ENCODE results near the gene FAM124B.

The FAM124B gene

GRCh38 chr2:224401641-224402342, at the start of gene FAM124B:
FAM124B (minus strand) TSS chr2:224402107; CDS start chr2:224401768, 339 bp downstream.
- TF ChIP-seq, protein P1, sequence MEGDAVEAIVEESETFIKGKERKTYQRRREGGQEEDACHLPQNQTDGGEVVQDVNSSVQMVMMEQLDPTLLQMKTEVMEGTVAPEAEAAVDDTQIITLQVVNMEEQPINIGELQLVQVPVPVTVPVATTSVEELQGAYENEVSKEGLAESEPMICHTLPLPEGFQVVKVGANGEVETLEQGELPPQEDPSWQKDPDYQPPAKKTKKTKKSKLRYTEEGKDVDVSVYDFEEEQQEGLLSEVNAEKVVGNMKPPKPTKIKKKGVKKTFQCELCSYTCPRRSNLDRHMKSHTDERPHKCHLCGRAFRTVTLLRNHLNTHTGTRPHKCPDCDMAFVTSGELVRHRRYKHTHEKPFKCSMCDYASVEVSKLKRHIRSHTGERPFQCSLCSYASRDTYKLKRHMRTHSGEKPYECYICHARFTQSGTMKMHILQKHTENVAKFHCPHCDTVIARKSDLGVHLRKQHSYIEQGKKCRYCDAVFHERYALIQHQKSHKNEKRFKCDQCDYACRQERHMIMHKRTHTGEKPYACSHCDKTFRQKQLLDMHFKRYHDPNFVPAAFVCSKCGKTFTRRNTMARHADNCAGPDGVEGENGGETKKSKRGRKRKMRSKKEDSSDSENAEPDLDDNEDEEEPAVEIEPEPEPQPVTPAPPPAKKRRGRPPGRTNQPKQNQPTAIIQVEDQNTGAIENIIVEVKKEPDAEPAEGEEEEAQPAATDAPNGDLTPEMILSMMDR (IDR thresholded peaks at IDR 0.05; ENCODE audit: extremely low read depth, insufficient read depth, missing control alignments), result no peak
- in situ Hi-C loops (cut with MboI; ENCODE audit: low pct_unique_long_range_greater_than_20kb, low sequenced_read_pairs, unreplicated experiment), result no loop called here
- DNase-seq (ENCODE audit: low spot score), result no peak

DNA sequence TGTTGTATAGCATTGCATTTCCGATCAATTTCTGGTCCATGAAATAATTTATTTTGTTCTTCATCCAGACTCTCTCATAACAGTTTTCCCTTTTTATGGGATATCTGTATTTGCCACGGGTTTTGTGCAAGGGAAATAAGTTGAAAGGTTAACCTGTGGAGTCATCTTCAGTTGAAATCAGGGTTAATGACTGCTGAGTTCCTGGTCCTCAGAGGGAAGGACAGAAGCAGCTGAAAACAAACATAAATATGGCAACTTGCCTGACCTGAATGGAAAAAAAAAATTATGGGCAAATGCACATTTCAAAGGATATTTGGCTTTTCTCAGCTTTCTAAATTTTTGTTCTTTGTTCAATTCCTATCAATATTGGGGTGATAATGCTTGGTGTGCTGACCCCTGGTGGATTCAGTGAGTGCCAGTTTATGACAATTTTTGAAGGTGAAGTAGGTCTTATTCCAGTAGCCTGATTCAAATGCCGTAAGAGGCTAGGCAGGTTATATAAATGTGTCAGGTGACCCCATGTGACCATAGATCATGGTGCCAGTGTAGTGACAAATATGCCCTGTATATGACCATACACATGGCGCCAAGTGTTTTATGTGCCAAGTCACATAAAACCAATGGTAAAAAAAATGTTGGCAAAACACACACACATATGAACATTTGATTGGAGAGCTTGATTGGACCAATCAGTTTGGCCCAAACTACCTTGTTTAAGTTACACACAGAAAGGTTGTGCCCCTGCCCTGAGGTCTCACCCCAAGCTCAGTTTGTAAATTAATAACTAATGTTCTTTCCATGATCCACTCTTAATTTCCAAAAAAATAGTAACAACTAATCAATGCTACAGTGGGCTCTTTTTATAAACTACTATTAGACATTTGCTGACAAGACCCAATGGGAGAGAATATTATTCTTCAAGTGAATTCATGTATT, 47.6 kb upstream of the FAM124B start:
- TF ChIP-seq, protein P1 (IDR thresholded peaks at IDR 0.05; ENCODE audit: extremely low read depth, insufficient read depth, missing control alignments), result peak; percentile 61
- in situ Hi-C loops (cut with MboI; ENCODE audit: low pct_unique_long_range_greater_than_20kb, low sequenced_read_pairs, unreplicated experiment), result no loop called here
- peak; percentile 47 for DNase-seq (ENCODE audit: low spot score)

DNA sequence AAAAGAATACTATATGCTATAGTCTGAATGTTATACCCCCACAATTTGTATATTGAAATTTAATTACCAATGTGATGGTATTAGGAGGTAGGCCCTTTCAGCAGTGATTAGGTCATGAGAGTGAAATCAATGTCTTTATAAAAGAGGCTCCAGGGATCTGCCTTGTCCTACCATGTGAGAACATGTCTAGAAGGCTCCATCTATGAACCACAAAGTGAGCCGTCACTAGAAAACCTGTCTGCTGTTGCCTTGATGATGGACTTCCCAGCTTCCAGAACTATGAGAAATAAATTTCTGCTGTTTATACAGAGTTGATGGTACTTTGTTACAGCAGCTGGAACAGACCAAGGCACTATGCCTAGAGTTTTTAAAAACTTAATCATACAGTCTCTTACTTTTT, 46.3 kb upstream of the FAM124B start:
- in situ Hi-C loops (cut with MboI; ENCODE audit: low pct_unique_long_range_greater_than_20kb, low sequenced_read_pairs, unreplicated experiment), result no loop called here
- DNase-seq (ENCODE audit: low spot score), result no peak
- TF ChIP-seq, protein P1 (IDR thresholded peaks at IDR 0.05; ENCODE audit: extremely low read depth, insufficient read depth, missing control alignments), result no peak

- DNase-seq (ENCODE audit: low spot score), result no peak
- in situ Hi-C loops (cut with MboI; ENCODE audit: low pct_unique_long_range_greater_than_20kb, low sequenced_read_pairs, unreplicated experiment), result no loop called here
- TF ChIP-seq, protein P1 (IDR thresholded peaks at IDR 0.05; ENCODE audit: extremely low read depth, insufficient read depth, missing control alignments), result no peak
Measured at GRCh38 chr2:224444783-224445182, 42.9 kb upstream of the FAM124B start.

DNA sequence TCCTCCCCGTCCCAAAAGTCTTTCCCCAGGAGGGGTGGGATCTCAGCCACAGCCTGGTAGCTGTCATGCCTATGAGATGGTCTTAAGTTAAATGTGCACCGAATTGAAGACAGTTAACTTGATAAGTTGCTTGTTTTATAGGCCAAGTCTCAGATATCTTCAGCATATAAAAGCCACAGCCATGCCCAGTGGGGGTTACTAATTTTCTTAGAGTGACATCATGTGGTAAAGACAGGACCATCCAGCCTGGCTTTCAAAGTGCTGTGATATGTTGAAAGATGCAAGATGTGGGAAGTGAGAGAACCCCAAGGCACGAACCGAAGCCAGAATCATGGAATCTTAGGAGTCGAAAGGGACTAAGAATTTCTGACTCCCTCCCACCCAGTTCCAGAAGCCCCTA, 42.1 kb upstream of the FAM124B start:
- in situ Hi-C loops (cut with MboI; ENCODE audit: low pct_unique_long_range_greater_than_20kb, low sequenced_read_pairs, unreplicated experiment), result no loop called here
- no peak for DNase-seq (ENCODE audit: low spot score)
- TF ChIP-seq, protein P1 (IDR thresholded peaks at IDR 0.05; ENCODE audit: extremely low read depth, insufficient read depth, missing control alignments), result no peak

DNA sequence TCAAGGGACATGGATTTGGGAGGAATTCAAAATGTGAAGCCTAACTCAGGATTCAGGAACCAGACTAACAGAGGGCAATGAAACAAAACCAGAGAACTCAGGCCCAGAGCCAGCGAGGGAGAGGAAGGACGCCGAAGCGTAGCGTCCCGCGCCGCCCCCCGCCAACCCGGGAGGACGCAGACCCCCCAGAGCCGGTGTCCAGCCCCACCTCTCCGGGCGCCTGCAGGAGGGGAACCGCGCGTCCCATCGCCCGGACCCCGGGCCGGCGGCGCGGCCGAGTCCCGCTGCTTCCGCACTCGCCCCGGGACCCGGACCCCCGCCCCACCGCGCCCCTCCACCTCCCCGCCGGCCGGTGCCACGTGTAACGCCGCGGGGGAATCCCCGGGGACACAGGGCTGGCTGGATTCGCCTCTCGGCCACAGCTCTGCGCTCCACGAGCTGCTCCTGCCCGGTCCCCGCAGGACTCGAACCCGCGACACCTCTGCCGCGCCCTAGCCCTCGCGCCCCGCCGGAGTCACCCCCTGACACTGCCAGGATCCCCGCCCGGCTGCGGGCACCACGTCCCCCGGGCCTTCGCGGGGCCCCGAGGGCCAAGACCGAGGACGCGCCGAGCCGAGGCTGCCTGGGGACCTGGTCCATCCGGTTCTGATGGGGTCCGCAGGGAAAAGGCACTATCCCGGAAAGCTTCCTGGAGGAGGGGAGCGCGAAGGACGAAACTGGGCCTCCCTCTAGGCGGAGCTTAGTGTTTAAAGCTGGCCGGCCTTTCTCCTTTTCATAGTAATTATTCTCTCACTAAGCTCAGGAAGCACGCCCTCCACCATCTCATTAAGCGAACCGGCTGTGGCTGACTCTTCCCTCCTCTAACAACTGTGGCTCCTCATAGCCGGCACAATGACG, 40.4 kb upstream of the FAM124B start:
- TF ChIP-seq, protein P1 (IDR thresholded peaks at IDR 0.05; ENCODE audit: extremely low read depth, insufficient read depth, missing control alignments), result no peak
- in situ Hi-C loops (cut with MboI; ENCODE audit: low pct_unique_long_range_greater_than_20kb, low sequenced_read_pairs, unreplicated experiment), result no loop called here
- DNase-seq (ENCODE audit: low spot score), result peak; percentile 44
